ACHN (cell line): ENCODE data around the gene GALNT9.

Source experiments
- DNase-seq: peaks from one replicate; pipeline ENCODE4 v3.0.0-alpha.2; 2015
- in situ Hi-C: cut with HindIII; loops from 2 replicates; pipeline ENCODE4 v1.10.0; 2017; ENCODE audit warnings: low sequenced_read_pairs, low pct_ligation_motif_present, low pct_unique_long_range_greater_than_20kb

GALNT9 gene

GRCh38 chr12:132218527-132218875, 110.9 kb downstream of the GALNT9 start:
- no peak for DNase-seq
- in situ Hi-C loops, result no loop called here

DNA sequence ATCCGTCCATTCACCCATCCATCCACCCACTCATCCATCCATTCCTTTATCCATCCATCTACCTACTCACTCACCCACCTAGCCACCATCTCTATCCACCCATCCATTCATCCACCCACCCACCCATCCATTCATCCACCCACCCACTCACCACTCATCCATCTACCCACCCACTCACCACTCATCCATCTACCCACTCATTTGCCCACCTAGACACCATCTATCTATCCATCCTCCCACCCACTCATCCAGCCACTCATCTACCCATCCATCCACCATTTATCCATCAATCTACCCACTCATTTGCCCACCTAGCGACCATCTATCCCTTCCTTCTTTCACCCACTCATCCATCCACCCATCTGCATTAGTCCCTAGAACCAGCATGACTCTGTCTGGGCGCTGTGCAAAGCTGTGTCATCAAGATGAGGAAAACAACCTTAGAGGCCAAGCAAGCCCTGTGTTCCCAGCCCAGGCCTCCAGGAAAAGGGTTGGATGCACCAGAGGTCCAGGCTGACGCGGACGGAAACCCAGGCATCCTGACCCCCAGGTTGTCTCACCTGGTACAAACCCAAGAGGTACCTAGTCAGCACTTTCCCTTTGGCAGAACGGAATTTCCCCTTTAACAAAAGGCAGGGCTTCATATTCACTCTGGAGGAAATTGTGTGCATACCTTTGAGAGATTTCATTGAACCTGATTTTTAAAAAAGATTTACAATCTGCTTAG, 111.4 kb downstream of the GALNT9 start:
- in situ Hi-C loops, result no loop called here
- no peak for DNase-seq

- in situ Hi-C loops, result no loop called here
- DNase-seq, result no peak
Measured at GRCh38 chr12:132217371-132217770, 112.0 kb downstream of the GALNT9 start.

GRCh38 chr12:132216354-132216987, 112.9 kb downstream of the GALNT9 start:
- in situ Hi-C loops, result no loop called here

DNA sequence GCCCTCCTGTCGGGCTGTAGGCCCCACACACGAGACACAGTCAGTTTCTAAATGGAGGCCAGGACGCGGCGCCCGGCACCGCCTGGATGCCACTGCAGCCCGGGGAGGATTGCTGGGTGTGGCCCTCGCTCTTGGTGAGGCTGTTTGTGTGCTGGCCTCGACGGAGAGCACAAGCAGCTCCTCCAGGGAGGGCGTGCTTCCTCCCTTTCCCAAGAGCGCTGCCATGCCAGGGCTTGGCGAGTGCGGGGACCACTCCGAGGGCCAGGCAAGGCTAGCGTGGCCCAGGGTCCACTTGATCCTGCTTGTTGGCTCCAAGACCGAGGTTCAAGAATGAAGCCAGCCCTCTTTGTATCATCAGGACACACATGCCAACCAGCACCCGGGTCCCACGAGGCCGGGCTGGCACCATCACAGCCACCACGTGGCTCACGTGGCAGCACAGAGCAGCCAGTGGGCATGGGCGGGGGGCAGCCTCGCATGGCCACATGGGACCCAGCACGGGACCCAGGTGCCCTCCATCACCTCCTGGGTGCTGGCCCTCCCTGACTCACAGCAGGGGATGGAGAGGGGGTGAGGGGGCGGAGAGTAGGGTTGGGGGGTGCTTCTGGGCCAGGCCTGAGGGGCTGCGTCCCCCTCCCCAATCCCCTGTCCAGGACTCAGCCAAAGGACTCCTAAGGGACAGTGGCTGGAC, 113.9 kb downstream of the GALNT9 start:
- in situ Hi-C loops, result no loop called here
- no peak for DNase-seq

More at GRCh38 chr12:132216354-132216987, 112.9 kb downstream of the GALNT9 start:
- no peak for DNase-seq

GRCh38 chr12:132214891-132215290, 114.5 kb downstream of the GALNT9 start:
- no peak for DNase-seq
- in situ Hi-C loops, result no loop called here

- DNase-seq, result no peak
- in situ Hi-C loops, result no loop called here
Measured at GRCh38 chr12:132214161-132214476, 115.3 kb downstream of the GALNT9 start.

DNA sequence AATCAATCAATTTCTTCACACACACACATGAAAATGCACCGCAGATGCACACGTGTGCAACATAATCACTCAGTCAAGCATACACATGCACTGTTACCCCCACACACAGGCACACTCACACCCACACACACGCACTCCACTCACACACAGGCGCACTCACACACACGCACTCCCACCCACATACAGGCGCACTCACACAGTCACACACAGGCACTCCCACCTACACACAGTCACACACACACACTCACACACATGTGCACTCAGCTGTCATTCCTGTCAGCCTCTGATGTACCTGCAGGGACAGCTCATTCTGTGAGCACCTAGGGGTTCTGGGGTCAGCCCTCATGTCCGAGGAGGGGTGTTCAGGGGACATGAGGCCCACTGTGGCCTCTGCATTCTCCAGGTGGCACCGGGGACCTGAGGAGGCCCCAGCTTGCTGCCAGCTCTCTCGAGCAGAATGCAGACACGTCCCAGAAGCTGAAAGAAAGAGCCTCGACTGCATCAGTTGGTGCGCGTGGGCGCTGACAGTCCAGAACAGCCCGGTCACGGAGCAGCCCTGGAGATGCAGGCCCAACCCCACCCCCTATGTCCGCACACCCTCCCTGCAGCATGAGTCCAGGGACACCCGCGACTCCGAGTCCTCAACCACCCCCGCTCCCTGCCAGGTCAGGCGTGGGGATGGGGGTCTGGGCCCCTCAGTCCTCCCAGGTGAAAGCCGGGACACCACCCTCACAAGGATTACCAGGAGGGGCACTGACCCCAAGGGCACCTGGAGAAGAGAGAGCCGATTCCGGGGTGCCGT, 115.8 kb downstream of the GALNT9 start:
- in situ Hi-C loops, result no loop called here
- no peak for DNase-seq

DNA sequence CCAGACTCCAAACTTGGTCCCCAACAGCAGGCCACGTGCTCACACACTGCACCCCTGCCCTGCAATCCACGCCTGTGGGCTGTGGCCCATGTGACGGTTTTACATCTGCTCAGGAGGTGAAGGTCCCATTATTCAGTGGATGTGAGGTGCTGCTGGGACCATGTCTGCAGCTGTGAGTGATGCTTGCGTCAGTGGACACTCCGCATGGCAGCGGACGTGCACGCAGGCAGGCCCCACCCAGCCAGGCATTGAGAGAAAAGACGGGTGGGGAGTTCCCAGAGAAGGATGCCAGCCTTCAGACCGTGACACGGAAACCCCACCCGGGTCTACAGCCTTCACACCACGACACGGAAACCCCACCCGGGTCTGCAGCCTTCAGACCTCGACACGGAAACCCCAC, 117.6 kb downstream of the GALNT9 start:
- in situ Hi-C loops, result no loop called here
- DNase-seq, result no peak

DNA sequence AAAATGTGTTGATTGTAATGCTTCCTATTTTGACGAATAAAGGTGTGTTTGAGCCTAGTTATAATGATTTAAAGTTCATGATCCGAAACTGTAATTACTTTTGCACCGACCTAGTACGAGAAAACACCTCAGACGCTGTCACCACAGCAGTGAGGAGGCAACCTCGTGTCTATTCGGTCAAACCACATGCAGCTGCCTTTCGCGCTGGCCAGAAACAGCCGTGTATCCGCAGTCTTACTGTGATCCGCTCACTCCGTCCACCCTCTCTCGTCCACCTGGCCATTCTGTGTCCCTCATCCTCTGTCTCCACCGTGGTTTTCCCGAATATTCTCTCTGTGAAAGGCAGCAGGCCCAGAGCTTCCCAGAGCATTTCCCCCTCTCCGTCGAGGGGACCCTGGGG, 118.1 kb downstream of the GALNT9 start:
- DNase-seq, result no peak
- in situ Hi-C loops, result no loop called here

DNA sequence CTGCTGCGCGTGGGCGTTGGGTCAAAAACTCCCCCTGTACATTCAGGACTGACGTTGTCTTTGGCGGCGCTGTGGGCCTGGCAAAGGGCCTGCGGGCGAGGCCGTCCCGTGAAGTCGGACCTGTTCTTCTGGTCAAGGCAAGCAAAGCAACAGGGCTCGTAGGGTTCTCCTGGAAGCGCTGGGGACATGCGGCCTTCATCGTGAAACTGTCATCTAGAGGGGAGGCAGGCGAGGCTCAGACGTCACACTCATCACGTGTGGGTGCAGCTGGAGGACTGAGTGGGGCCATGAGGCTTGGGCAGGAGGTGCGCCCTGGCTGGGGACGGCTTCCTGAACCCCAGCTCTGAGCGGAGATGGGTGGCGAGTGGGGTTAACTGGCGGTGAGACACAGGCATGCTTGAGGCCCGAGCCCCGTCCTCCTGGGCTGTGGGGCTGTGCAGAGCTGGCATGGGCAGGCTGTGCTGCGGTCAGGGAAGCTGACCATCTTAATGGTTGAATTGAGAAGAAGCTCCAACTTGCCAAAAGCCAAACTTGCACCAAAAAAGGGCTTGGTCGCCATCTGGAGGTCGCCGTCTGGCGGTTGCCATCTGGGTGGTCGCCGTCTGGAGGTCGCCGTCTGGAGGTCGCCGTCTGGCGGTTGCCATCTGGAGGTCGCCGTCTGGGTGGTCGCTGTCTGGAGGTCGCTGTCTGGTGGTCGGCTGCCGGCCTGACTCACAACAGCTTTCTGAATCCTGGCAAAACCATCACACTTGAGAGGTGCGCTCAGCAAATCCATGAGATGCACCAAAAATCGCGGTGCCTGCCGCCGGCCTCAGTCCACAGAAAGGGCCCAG, 119.0 kb downstream of the GALNT9 start:
- in situ Hi-C loops, result no loop called here
- DNase-seq, result no peak

DNA sequence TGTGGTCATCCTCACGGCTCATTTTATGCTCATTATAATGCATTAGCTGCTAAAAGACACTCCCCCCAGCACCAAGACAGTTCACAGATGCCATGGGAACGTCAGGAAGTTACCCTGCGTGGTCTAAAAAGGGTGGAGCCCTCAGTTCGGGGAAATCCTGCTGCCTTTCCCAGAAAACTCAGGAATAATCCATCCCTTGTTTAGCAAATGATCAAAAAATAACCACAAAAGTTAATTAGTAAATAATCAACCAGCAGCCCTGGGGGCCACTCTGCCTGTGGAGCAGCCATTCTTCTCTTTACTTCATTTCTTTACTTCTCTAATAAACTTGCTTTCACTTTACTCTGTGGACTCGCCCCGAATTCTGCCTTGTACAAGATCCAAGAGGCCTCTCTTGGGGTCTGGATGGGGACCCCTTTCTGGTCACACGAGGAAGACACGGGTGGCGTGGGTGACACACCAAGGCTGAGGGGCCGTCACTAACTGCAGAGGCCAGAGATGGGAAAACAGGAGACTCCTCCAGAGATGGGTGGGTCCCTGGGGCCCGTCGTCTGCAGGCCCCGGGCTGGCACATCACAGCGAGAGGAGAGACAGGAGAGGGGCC, 119.7 kb downstream of the GALNT9 start:
- no peak for DNase-seq
- in situ Hi-C loops, result no loop called here

DNA sequence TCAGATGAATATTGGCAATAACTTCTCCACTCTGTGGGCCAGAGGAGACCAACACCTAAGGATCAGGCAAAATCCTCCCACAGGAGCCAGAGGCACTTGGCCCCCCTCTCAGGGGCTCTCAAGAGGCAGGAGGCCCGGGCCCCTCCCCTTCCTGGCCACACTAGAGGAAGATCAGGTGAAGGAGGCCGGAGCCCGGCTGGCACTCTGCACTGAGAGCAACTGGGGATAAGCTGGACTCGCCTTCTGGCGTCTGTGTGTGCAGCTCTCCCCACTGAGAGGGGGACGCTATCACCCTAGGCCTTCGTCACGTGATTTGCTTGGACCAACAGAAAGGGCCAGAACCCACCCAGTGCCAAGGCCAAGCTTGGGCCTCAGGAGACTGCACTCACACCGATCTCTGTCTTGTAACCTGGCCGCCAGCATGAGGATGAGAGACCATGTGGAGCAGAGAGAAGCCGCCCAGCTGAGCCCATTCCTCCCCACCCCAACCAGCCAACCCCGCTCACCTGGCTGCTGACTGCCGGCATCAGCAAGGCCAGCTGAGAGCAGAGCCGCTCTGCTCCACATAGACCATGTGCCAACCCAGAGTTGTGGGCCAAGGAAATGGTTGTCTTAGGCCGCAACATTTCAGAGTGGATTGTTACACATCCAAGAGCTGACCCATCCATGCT, 121.1 kb downstream of the GALNT9 start:
- in situ Hi-C loops, result no loop called here
- DNase-seq, result no peak

- in situ Hi-C loops, result no loop called here
- no peak for DNase-seq
Measured at GRCh38 chr12:132207083-132207775, 122.2 kb downstream of the GALNT9 start.

DNA sequence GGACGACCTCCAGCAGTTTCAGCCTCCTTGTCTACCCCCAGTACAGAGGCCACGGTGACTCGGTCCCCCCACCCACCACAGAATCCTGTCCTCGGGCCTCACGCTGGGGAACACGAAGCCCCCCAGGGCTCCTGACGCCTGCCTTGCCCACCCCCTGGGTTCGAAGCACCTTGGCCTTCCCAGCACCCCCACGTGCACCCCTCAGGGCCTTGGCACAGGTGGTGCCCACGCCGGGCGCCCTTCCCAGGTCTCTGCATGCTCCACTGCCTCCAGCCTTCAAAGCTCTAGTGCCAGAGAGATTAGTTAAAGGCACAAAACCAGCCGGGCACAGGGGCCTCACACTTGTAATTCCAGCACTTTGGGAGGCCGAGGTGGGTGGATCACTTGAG, 123.3 kb downstream of the GALNT9 start:
- in situ Hi-C loops, result no loop called here
- no peak for DNase-seq

DNA sequence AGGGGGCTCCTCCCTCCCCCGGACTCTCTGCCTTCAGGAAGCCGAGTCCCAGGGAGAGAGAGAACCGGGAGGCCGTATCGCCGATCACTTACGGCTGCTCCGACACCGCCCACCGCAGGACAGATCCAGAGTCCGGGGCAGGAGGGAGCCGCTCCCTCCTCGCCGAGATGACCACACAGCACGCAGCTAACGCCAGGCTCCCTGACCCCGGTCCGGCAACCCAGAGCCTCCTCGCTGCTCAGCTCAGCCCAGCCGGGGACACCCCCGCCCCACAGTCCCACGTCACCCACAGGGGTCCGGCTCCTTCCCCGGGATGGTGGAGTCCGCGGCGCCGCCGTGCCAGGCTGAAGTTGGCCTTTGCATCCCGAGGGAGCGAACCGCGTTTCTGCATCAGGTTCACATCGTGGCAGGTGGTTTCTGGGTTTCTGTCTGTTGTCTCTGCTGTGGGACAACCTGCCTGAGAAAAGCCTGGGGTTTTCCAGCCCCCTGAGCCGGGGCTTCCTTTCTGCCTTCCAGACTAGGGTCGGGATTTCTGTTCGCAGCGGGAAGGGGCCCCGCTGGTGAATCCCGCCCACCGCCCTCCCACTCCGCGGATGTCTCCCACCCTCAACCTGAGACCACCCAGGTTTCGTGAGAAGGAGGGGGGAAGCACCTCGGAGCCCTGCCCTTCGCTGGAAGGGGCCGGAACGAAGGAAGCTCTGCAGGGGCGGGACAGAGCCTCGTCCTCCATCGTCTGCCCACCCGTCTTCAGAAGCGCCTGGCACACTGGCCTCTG, 123.9 kb downstream of the GALNT9 start:
- no peak for DNase-seq
- in situ Hi-C loops, result no loop called here
